H1 (cell line): ENCODE results near the gene EEF1G. TPM values are rescaled to one million over a fixed set of nuclear protein-coding genes. Genes with fewer than 3 reads are reported as not detected.

ENCODE experiments used
- CTCF ChIA-PET: fragments of 300-600 bp; sonication (Branson Sonifier 250); formaldehyde crosslinking; loops from one replicate; lab custom pipeline; 2021; ENCODE audit not compliant: partially characterized antibody; lab: Charles Lee
- POLR2A ChIA-PET: fragments of 300-600 bp; sonication (Branson Sonifier 250); formaldehyde crosslinking; loops from one replicate; lab custom pipeline; 2021; ENCODE audit warnings: inconsistent platforms; ENCODE audit not compliant: partially characterized antibody; lab: Charles Lee
- DNase-seq, 2 experiments: peaks; one replicate each; pipeline versions ENCODE4 v3.0.0 to v3.0.0-alpha.2; 2010 to 2022; ENCODE audit warnings: low spot score in 2 of 2, low read depth in 1 of 2, mixed read lengths in 1 of 2
- FAIRE-seq: peaks from 2 replicates; lab custom pipeline; 2011; peaks lifted over from hg19 to GRCh38; lab: Jason Lieb, UNC
- H2AFZ ChIP-seq: 2 replicates; pipeline ENCODE4 v1.8.1; 2012; ENCODE audit warnings: low read length, inconsistent platforms
- H2AK5ac ChIP-seq: 2 replicates; pipeline ENCODE4 v1.6.1; 2013; ENCODE audit warnings: low read depth, low read length
- H2BK120ac ChIP-seq: replicated peaks from 2 replicates; pipeline ENCODE3; 2013; ENCODE audit warnings: low read depth, low read length, inconsistent platforms
- H2BK12ac ChIP-seq: 2 replicates; pipeline ENCODE4 v1.6.1; 2013; ENCODE audit warnings: low read depth, low read length
- H2BK15ac ChIP-seq: 2 replicates; pipeline ENCODE4 v1.6.1; 2013; ENCODE audit warnings: low read length
- H2BK20ac ChIP-seq: 2 replicates; pipeline ENCODE4 v1.6.1; 2013; ENCODE audit warnings: low read length
- H2BK5ac ChIP-seq: 2 replicates; pipeline ENCODE4 v1.6.1; 2013; ENCODE audit warnings: low read depth, low read length
- H3K14ac ChIP-seq: 2 replicates; pipeline ENCODE4 v1.6.1; 2013; ENCODE audit warnings: inconsistent platforms; ENCODE audit not compliant: insufficient read length
- H3K18ac ChIP-seq: 2 replicates; pipeline ENCODE4 v1.6.1; 2013; ENCODE audit warnings: low read length; ENCODE audit errors: extremely low read depth
- H3K23ac ChIP-seq: 2 replicates; pipeline ENCODE4 v1.6.1; 2013; ENCODE audit warnings: inconsistent platforms; ENCODE audit not compliant: insufficient read length
- H3K23me2 ChIP-seq: 2 replicates; pipeline ENCODE4 v1.6.1; 2013; ENCODE audit warnings: low read depth, low read length
- H3K27ac ChIP-seq: 2 replicates; pipeline ENCODE4 v1.6.1; 2011; ENCODE audit warnings: low read depth, low read length, inconsistent platforms
- H3K27me3 ChIP-seq, 4 experiments: replicated peaks in 1 of 4; 1 replicate in 1 of 4; 2 replicates in 3 of 4; pipeline versions ENCODE4 v1.6.1 to v1.8.1; 2011 to 2013; ENCODE audit warnings: low read length in 3 of 4, mild to moderate bottlenecking in 3 of 4, inconsistent platforms in 2 of 4, mixed read lengths in 2 of 4, moderate library complexity in 1 of 4; ENCODE audit not compliant: control insufficient read depth in 3 of 4, insufficient read depth in 3 of 4; ENCODE audit errors: extremely low read depth in 1 of 4
- H3K36me3 ChIP-seq, 4 experiments: 2 replicates each; pipeline versions ENCODE4 v1.6.1 to v1.8.1; 2011 to 2013; ENCODE audit warnings: mild to moderate bottlenecking in 4 of 4, low read length in 3 of 4, moderate library complexity in 2 of 4, control low read depth in 1 of 4, inconsistent platforms in 1 of 4; ENCODE audit not compliant: insufficient read depth in 4 of 4, control insufficient read depth in 2 of 4
- H3K4ac ChIP-seq: replicated peaks from 2 replicates; pipeline ENCODE3; 2013; ENCODE audit warnings: low read length, low read depth, mixed read lengths, inconsistent platforms; ENCODE audit not compliant: insufficient read length
- H3K4me1 ChIP-seq, 4 experiments: replicated peaks in 1 of 4; 1 replicate in 1 of 4; 2 replicates in 3 of 4; pipeline versions ENCODE4 v1.6.1 to v1.8.1; 2011 to 2013; ENCODE audit warnings: low read length in 3 of 4, inconsistent platforms in 2 of 4, mixed read lengths in 1 of 4; ENCODE audit not compliant: insufficient read depth in 4 of 4, control insufficient read depth in 3 of 4
- H3K4me2 ChIP-seq, 2 experiments: 2 replicates each; pipeline versions ENCODE4 v1.6.1 to v1.8.1; 2011 to 2013; ENCODE audit warnings: low read depth in 2 of 2, low read length in 2 of 2, control low read depth in 1 of 2, inconsistent platforms in 1 of 2, mild to moderate bottlenecking in 1 of 2; ENCODE audit not compliant: insufficient read depth in 1 of 2
- H3K4me3 ChIP-seq, 4 experiments: fragments of 200-600, 300-600 bp in 1 of 4; sonication (generic), shearing (Covaris generic), sonication (Bioruptor Twin) in 1 of 4; 2 replicates each; pipeline versions ENCODE4 v1.5.1 to v1.8.1; 2011 to 2016; ENCODE audit warnings: low read length in 4 of 4, low read depth in 3 of 4, control low read depth in 2 of 4, inconsistent platforms in 2 of 4, mild to moderate bottlenecking in 2 of 4, mixed read lengths in 1 of 4, moderate library complexity in 1 of 4; ENCODE audit not compliant: insufficient read depth in 2 of 4; ENCODE audit errors: extremely low read depth in 1 of 4
- H3K56ac ChIP-seq: replicated peaks from 2 replicates; pipeline ENCODE3; 2013; ENCODE audit warnings: low read depth, mild to moderate bottlenecking, mixed read lengths, low read length, inconsistent platforms; ENCODE audit not compliant: insufficient read length
- H3K79me1 ChIP-seq: 2 replicates; pipeline ENCODE4 v1.6.1; 2013; ENCODE audit warnings: low read depth, low read length, control low read depth
- H3K79me2 ChIP-seq, 2 experiments: 2 replicates each; pipeline versions ENCODE4 v1.6.1 to v1.8.1; 2012 to 2013; ENCODE audit warnings: low read length in 2 of 2, mild to moderate bottlenecking in 2 of 2, inconsistent platforms in 1 of 2; ENCODE audit not compliant: insufficient read depth in 2 of 2, control insufficient read depth in 1 of 2
- H3K9ac ChIP-seq, 4 experiments: replicated peaks in 1 of 4; 1 replicate in 1 of 4; 2 replicates in 3 of 4; pipeline versions ENCODE4 v1.6.1 to v1.8.1; 2011 to 2013; ENCODE audit warnings: low read depth in 3 of 4, low read length in 3 of 4, control low read depth in 2 of 4, mild to moderate bottlenecking in 2 of 4, moderate library complexity in 2 of 4, inconsistent platforms in 1 of 4; ENCODE audit errors: extremely low read depth in 1 of 4
- H3K9me3 ChIP-seq, 2 experiments: 2 replicates each; pipeline versions ENCODE4 v1.6.1 to v1.8.1; 2012 to 2013; ENCODE audit warnings: mild to moderate bottlenecking in 2 of 2, moderate library complexity in 2 of 2, control low read depth in 1 of 2, inconsistent platforms in 1 of 2, low read depth in 1 of 2, low read length in 1 of 2, mixed read lengths in 1 of 2; ENCODE audit not compliant: insufficient read depth in 2 of 2
- H4K20me1 ChIP-seq, 2 experiments: replicated peaks in 1 of 2; 2 replicates each; pipeline versions ENCODE3 to v1.8.1; 2011 to 2013; ENCODE audit warnings: inconsistent platforms in 2 of 2, low read length in 2 of 2, mild to moderate bottlenecking in 1 of 2; ENCODE audit not compliant: insufficient read depth in 2 of 2, control insufficient read depth in 1 of 2
- H4K5ac ChIP-seq: 2 replicates; pipeline ENCODE4 v1.6.1; 2013; ENCODE audit warnings: low read length, low read depth, mixed read lengths, inconsistent platforms; ENCODE audit not compliant: insufficient read length
- H4K8ac ChIP-seq: 2 replicates; pipeline ENCODE4 v1.8.0; 2013; ENCODE audit warnings: mild to moderate bottlenecking, moderate library complexity, low read length, inconsistent platforms; ENCODE audit not compliant: insufficient read depth; ENCODE audit errors: extremely low read depth
- H4K91ac ChIP-seq: replicated peaks from 2 replicates; pipeline ENCODE3; 2013; ENCODE audit warnings: low read length, mixed read lengths, inconsistent platforms; ENCODE audit not compliant: insufficient read length
- BCL11A ChIP-seq, 2 experiments: IDR thresholded peaks; one replicate each; pipeline ENCODE4 v1.6.1; 2011; ENCODE audit warnings: low read depth in 2 of 2, low read length in 2 of 2, mild to moderate bottlenecking in 2 of 2
- CHD1 ChIP-seq: IDR thresholded peaks from 2 replicates; pipeline ENCODE4 v1.6.1; 2012; ENCODE audit warnings: low read depth, low read length, improper control_type of control experiment
- POLR2A ChIP-seq, 2 experiments: IDR thresholded peaks; 1 replicate in 1 of 2; 2 replicates in 1 of 2; pipeline ENCODE4 v1.6.1; 2011; ENCODE audit warnings: low read depth in 2 of 2, low read length in 2 of 2, mild to moderate bottlenecking in 2 of 2; ENCODE audit errors: control extremely low read depth in 1 of 2
- POLR2AphosphoS5 ChIP-seq: IDR thresholded peaks from 2 replicates; pipeline ENCODE4 v1.6.1; 2011; ENCODE audit warnings: low read depth, low read length
- TAF1 ChIP-seq: IDR thresholded peaks from 2 replicates; pipeline ENCODE4 v1.6.1; 2011; ENCODE audit warnings: mild to moderate bottlenecking, low read depth, low read length
- YY1 ChIP-seq: IDR thresholded peaks from 2 replicates; pipeline ENCODE4 v1.6.1; 2011; ENCODE audit warnings: low read depth, mild to moderate bottlenecking, low read length
- WGBS, 2 experiments: shearing (Covaris generic) in 1 of 2; methylation state at CpG; one replicate each; pipeline versions ENCODE4 v1.1.6 to v1.1.7; 2013 to 2015; ENCODE audit warnings: low lambda C conversion rate in 2 of 2, mixed read lengths in 2 of 2, inconsistent platforms in 1 of 2, low coverage in 1 of 2, missing lambda C conversion rate in 1 of 2; ENCODE audit not compliant: insufficient replicate concordance in 2 of 2, insufficient coverage in 1 of 2, insufficient read length in 1 of 2; ENCODE audit errors: extremely low coverage in 1 of 2, missing lambda C conversion rate in 1 of 2; 5-methylcytosine and 5-hydroxymethylcytosine counted together
- polyA plus RNA-seq, 7 experiments: library from polyadenylated mRNA; depleted of rRNA in 3 of 7; stranded (reverse) in 5 of 7; unstranded in 2 of 7; fragments of >200 nt in 5 of 7; fragments of 200-250 nt in 2 of 7; gene quantifications; 1 replicate in 5 of 7; 2 replicates in 1 of 7; 4 replicates in 1 of 7; pipeline versions ENCODE4 v1.2.1 to v1.2.3, GENCODE V29; 2011 to 2013; ENCODE audit warnings: missing spikeins in 2 of 7, mixed read lengths in 2 of 7
- total RNA-seq: library from RNA; stranded (reverse); fragmentation: NEBNext Ultra II Directional; extraction: Animal tissue kit (Norgen Biotek cat#: 25700); gene quantifications from 2 replicates; pipeline ENCODE4 v1.2.1, GENCODE V29; 2021

EEF1G gene
- total and polyA plus RNA-seq, 2 of the 8 experiments (the other 6 are each of a cell fraction or from before 2014, with no cell fraction given): 1,627 to 1,996 TPM

- DNase-seq: no peak
- H3K9ac ChIP-seq: no peak overlapping the region
- TF ChIP-seq YY1: no peak
- TF ChIP-seq POLR2A (IDR thresholded peaks at IDR 0.05; ENCODE audit: control extremely low read depth in 1 of 2, low read depth in 2 of 2, low read length in 2 of 2): 0 out of 3 replicates have a peak, but pooled peaks of 1 of the 2 experiments have one; percentile 27
- TF ChIP-seq BCL11A (IDR thresholded peaks at IDR 0.05; ENCODE audit: low read depth in 2 of 2, low read length in 2 of 2): no peak
- TF ChIP-seq CHD1: no peak
- TF ChIP-seq POLR2AphosphoS5: no peak
- no peak for TF ChIP-seq TAF1
- TF ChIP-seq, all 59 proteins: peak for 1
- no peak overlapping the region for H3K56ac ChIP-seq
- no peak overlapping the region for H2BK20ac ChIP-seq
- no peak overlapping the region for H2BK5ac ChIP-seq
- H3K4ac ChIP-seq: no peak overlapping the region
- H3K79me1 ChIP-seq: no peaks in the 10 kb centered on the region; the same call in 1 of the 2 replicates
- H3K23ac ChIP-seq: no peak overlapping the region
- H3K36me3 ChIP-seq: peaks cover 20 to 51% (median 33%) of the 10 kb centered on the region in 4 experiments
- no peak overlapping the region for H2AK5ac ChIP-seq
- peaks cover 22 to 41% (median 25%) of the 10 kb centered on the region in 4 experiments for H3K4me1 ChIP-seq
- H4K20me1 ChIP-seq: peaks cover 14 to 33% of the 10 kb centered on the region in 2 experiments
- H2BK12ac ChIP-seq: no peak overlapping the region; the same call in 1 of the 2 replicates
- CTCF ChIA-PET: interaction anchor here (0.8 to 10.9 kb wide), 16 partner anchors 8 to 185 kb away, joined by 3 to 161 read pairs (median 10); partner anchors contain the start of gene AHNAK
- no peaks in the 10 kb centered on the region for H3K9me3 ChIP-seq
- 81% methylated on average over 8 of the region's 8 CpGs; no CpG with 5 or more reads in 1 of the 2 experiments for WGBS, 2 experiments
- H2AFZ ChIP-seq: no peak overlapping the region
- no peak overlapping the region for H4K91ac ChIP-seq
- H3K4me2 ChIP-seq: no peak overlapping the region
- H3K27me3 ChIP-seq: no peaks in the 10 kb centered on the region
- H4K5ac ChIP-seq: no peak overlapping the region
- POLR2A ChIA-PET: interaction anchor here (1.1 to 20.7 kb wide), 9 partner anchors 1 to 164 kb away, joined by 3 to 336 read pairs (median 11); partner anchors contain the start of genes EEF1G and TUT1
- H3K23me2 ChIP-seq: no peaks in the 10 kb centered on the region
- H3K14ac ChIP-seq: no peak overlapping the region
- H3K18ac ChIP-seq: no peak overlapping the region
- no peak for FAIRE-seq
- H3K79me2 ChIP-seq: peaks cover 0 to 20% of the 10 kb centered on the region in 2 experiments; a peak in 2 of 4 replicates
- H2BK15ac ChIP-seq: no peak overlapping the region
- no peak overlapping the region for H4K8ac ChIP-seq
- H3K27ac ChIP-seq: 0 out of 2 replicates have a peak overlapping the region, but pooled peaks have one; percentile 55
- H3K4me3 ChIP-seq: no peak overlapping the region
- no peak overlapping the region for H2BK120ac ChIP-seq
Observed at GRCh38 chr11:62559204-62559603, 14.5 kb downstream of the EEF1G start.
